ENCODE data around the gene GABRB3.

Gene GABRB3

DNA sequence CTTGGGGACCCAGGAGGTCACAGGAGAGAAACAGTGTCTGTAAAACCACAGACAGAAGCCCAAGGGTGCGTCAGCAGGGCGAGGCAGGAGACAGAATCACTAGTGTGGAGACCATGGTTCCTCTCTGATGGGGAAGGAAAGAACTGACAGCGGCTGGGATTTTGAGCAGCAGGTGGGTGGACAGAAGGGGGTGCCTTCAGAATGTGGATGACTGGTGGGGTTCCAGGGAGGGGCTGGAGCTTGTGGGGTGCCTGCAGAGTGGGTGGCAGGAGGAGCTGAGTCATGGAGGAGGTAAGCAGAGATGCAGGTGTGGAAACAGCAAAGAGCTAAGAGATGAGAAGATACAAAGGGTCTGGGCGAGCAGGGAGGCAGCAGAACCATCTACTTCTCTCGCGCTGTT is 124.2 kb downstream of the GABRB3 start:
- no peak overlapping the region for H3K4me3 ChIP-seq (replicated peaks; ENCODE audit: low read depth, low read length)
- H3K36me3 ChIP-seq (ENCODE audit: control insufficient read depth, insufficient read depth, low read length): no peaks in the 10 kb centered on the region

DNA sequence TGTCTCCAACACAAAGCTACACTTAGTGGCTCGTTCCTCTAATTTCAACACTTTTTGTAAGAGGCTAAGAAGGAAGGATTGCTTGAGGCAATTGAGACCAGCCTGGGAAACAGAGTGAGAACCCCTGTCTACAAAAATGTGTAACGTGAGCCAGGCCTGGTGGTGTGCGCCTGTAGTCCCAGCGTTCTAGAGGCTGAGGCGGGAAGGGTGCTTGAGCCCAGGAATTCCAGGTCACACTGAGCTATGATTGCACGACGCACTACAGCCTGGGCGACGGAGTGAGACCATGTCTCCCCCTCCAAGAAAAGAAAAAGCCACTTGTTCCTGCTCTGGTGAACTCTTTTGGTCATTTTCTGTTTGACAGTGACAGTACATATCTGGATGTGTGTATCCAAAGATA is 127.9 kb downstream of the GABRB3 start:
- Histone ChIP-seq H3K4me3 (replicated peaks; ENCODE audit: low read depth, low read length) (no peak overlapping the region), H3K27me3 (replicated peaks; ENCODE audit: control insufficient read depth, insufficient read depth, low read length) (no peaks in the 10 kb centered on the region), H3K36me3 (ENCODE audit: control insufficient read depth, insufficient read depth, low read length) (no peaks in the 10 kb centered on the region)
- DNase-seq (ENCODE audit: extremely low read depth, insufficient read length): no peak
- TF ChIP-seq, protein P1, sequence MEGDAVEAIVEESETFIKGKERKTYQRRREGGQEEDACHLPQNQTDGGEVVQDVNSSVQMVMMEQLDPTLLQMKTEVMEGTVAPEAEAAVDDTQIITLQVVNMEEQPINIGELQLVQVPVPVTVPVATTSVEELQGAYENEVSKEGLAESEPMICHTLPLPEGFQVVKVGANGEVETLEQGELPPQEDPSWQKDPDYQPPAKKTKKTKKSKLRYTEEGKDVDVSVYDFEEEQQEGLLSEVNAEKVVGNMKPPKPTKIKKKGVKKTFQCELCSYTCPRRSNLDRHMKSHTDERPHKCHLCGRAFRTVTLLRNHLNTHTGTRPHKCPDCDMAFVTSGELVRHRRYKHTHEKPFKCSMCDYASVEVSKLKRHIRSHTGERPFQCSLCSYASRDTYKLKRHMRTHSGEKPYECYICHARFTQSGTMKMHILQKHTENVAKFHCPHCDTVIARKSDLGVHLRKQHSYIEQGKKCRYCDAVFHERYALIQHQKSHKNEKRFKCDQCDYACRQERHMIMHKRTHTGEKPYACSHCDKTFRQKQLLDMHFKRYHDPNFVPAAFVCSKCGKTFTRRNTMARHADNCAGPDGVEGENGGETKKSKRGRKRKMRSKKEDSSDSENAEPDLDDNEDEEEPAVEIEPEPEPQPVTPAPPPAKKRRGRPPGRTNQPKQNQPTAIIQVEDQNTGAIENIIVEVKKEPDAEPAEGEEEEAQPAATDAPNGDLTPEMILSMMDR (IDR thresholded peaks at IDR 0.05; ENCODE audit: insufficient read depth, low read length, poor library complexity, severe bottlenecking): no peak

More for the DNA sequence above, 124.2 kb downstream of the GABRB3 start:
- no peaks in the 10 kb centered on the region for H3K27me3 ChIP-seq (replicated peaks; ENCODE audit: control insufficient read depth, insufficient read depth, low read length)
- no peak for DNase-seq (ENCODE audit: extremely low read depth, insufficient read length)
- TF ChIP-seq, protein P1 (IDR thresholded peaks at IDR 0.05; ENCODE audit: insufficient read depth, low read length, poor library complexity, severe bottlenecking): no peak

GRCh38 chr15:26641144-26641543 is 131.7 kb downstream of the GABRB3 start:
- no peaks in the 10 kb centered on the region for H3K27me3 ChIP-seq (replicated peaks; ENCODE audit: control insufficient read depth, insufficient read depth, low read length)
- TF ChIP-seq, protein P1 (IDR thresholded peaks at IDR 0.05; ENCODE audit: insufficient read depth, low read length, poor library complexity, severe bottlenecking): no peak
- no peak for DNase-seq (ENCODE audit: extremely low read depth, insufficient read length)

GRCh38 chr15:26640601-26641000 is 132.3 kb downstream of the GABRB3 start:
- H3K27me3 ChIP-seq (replicated peaks; ENCODE audit: control insufficient read depth, insufficient read depth, low read length): no peaks in the 10 kb centered on the region
- DNase-seq (ENCODE audit: extremely low read depth, insufficient read length): no peak
- TF ChIP-seq, protein P1 (IDR thresholded peaks at IDR 0.05; ENCODE audit: insufficient read depth, low read length, poor library complexity, severe bottlenecking): no peak

More at GRCh38 chr15:26641144-26641543, 131.7 kb downstream of the GABRB3 start:
- no peak overlapping the region for H3K4me3 ChIP-seq (replicated peaks; ENCODE audit: low read depth, low read length)
- H3K36me3 ChIP-seq (ENCODE audit: control insufficient read depth, insufficient read depth, low read length): no peaks in the 10 kb centered on the region

GRCh38 chr15:26639966-26640365 is 132.9 kb downstream of the GABRB3 start:
- Histone ChIP-seq H3K4me3 (replicated peaks; ENCODE audit: low read depth, low read length) (no peak overlapping the region), H3K27me3 (replicated peaks; ENCODE audit: control insufficient read depth, insufficient read depth, low read length) (no peaks in the 10 kb centered on the region), H3K36me3 (ENCODE audit: control insufficient read depth, insufficient read depth, low read length) (no peaks in the 10 kb centered on the region)
- TF ChIP-seq, protein P1 (IDR thresholded peaks at IDR 0.05; ENCODE audit: insufficient read depth, low read length, poor library complexity, severe bottlenecking): no peak
- no peak for DNase-seq (ENCODE audit: extremely low read depth, insufficient read length)

More at GRCh38 chr15:26640601-26641000, 132.3 kb downstream of the GABRB3 start:
- Histone ChIP-seq H3K36me3 (ENCODE audit: control insufficient read depth, insufficient read depth, low read length) (no peaks in the 10 kb centered on the region), H3K4me3 (replicated peaks; ENCODE audit: low read depth, low read length) (no peak overlapping the region)

- Histone ChIP-seq H3K36me3 (ENCODE audit: control insufficient read depth, insufficient read depth, low read length) (no peaks in the 10 kb centered on the region), H3K27me3 (replicated peaks; ENCODE audit: control insufficient read depth, insufficient read depth, low read length) (no peaks in the 10 kb centered on the region), H3K4me3 (replicated peaks; ENCODE audit: low read depth, low read length) (no peak overlapping the region)
- no peak for DNase-seq (ENCODE audit: extremely low read depth, insufficient read length)
- TF ChIP-seq, protein P1 (IDR thresholded peaks at IDR 0.05; ENCODE audit: insufficient read depth, low read length, poor library complexity, severe bottlenecking): no peak
These were observed 137.3 kb downstream of the GABRB3 start for GRCh38 chr15:26635614-26636013.

Measured in GM06990 (cell line).